Left lung (tissue), 10 donors: ENCODE data around the gene TBXAS1. TPM values are rescaled to one million over a fixed set of nuclear protein-coding genes. Genes with fewer than 3 reads are reported as not detected.

ENCODE experiments used
- ATAC-seq: fragments of 200-7000 bp; cut with Tn5 transposase; one replicate; pipeline ENCODE4 v1.9.1; 2020; ENCODE audit warnings: moderate library complexity
- DNase-seq, 4 donors: peaks; one replicate each; pipeline ENCODE4 v3.0.0-alpha.2; 2013 to 2020
- H3K27ac ChIP-seq, 2 donors: fragments of 200-600 bp; sonication (generic) in 1 of 2; one replicate each; pipeline versions ENCODE4 v1.5.0 to v1.8.0; 2020 to 2021
- H3K27me3 ChIP-seq, 2 donors: fragments of 200-600 bp; sonication (generic) in 1 of 2; one replicate each; pipeline versions ENCODE4 v1.5.0 to v1.8.0; 2020 to 2021
- H3K36me3 ChIP-seq, 2 donors: fragments of 200-600 bp; sonication (generic) in 1 of 2; one replicate each; pipeline versions ENCODE4 v1.5.0 to v1.8.0; 2020 to 2021
- H3K4me1 ChIP-seq, 2 donors: fragments of 200-600 bp; one replicate each; pipeline ENCODE4 v1.8.0; 2021
- H3K4me3 ChIP-seq, 2 donors: fragments of 200-600 bp; sonication (generic) in 1 of 2; one replicate each; pipeline versions ENCODE4 v1.5.0 to v1.8.0; 2020 to 2021; ENCODE audit warnings: mild to moderate bottlenecking in 1 of 2
- H3K9me3 ChIP-seq, 2 donors: fragments of 200-600 bp; sonication (generic) in 1 of 2; one replicate each; pipeline versions ENCODE4 v1.5.0 to v1.8.0; 2020 to 2021
- intact Hi-C, 2 donors: fragments of 100-400 bp; cut with DNase I; formaldehyde crosslinking; loops; one replicate each; pipeline versions ENCODE4 v1.11.2 to v1.14.2; 2022
- polyA plus RNA-seq, 6 donors: library from polyadenylated mRNA; unstranded; fragments of 120-200 nt; gene quantifications; one replicate each; pipeline ENCODE4 v1.2.1, GENCODE V29; 2013; ENCODE audit not compliant: insufficient read length in 6 of 6
- total RNA-seq, 2 donors: library from RNA; stranded (reverse); fragmentation: NEBNext Ultra II Directional; extraction: Animal tissue kit (Norgen Biotek cat#: 25700); gene quantifications; one replicate each; pipeline ENCODE4 v1.2.1, GENCODE V29; 2021
- TF ChIP-seq, protein P1 (sequence below), 2 donors: fragments of 200-600 bp; sonication (generic) in 1 of 2; IDR thresholded peaks; one replicate each; pipeline versions ENCODE4 v1.5.0 to v1.8.0; 2021; ENCODE audit warnings: antibody characterized with exemption in 2 of 2
- donor health status: DM: no; HTN: yes; CAD: no.
- donor health status: DM: no; HTN: no; CAD: no.

TBXAS1 gene
- total and polyA plus RNA-seq, 8 donors: 8.2 to 103 (median 9.6) TPM

DNA sequence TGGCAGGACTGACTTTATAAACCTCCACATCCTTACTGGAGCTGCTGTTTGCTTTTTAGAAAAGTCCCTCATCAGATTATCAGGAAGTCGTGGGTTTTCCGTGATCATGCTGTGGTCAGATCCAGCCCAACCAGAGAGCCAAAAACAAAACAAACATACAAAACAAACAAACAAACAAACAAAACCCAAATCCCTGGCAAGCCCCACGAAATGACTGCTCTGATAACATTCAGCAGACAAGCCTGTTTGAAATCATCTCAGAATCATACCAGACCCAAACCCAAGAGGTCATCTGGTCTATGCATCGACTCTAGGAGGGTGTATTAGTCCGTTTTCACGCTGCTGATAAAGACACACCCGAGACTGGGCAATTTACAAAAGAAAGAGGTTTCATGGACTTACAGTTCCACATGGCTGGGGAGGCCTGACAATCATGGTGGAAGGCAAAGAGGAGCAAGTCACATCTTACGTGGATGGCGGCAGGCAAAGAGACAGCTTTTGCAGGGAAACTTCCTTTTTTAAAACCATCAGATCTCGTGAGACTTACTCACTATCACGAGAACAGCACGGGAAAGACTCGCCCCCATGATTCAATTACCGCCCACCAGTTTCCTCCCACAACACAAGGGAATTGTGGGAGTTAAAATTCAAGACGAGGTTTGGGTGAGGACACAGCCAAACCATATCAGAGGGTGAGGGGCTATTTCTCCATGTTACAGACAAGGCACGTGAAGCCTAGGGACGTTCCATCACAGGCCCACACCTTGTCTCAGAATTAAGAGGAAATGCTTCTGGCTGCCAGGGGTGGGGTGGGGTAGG is 148.0 kb downstream of the TBXAS1 start:
- H3K4me1 ChIP-seq: peaks cover 0 to 10% of the 10 kb centered on the region in 2 donors
- ATAC-seq (no peak), DNase-seq (no peak)
- peaks cover 0 to 30% of the 10 kb centered on the region in 2 donors for H3K36me3 ChIP-seq
- TF ChIP-seq, protein P1, sequence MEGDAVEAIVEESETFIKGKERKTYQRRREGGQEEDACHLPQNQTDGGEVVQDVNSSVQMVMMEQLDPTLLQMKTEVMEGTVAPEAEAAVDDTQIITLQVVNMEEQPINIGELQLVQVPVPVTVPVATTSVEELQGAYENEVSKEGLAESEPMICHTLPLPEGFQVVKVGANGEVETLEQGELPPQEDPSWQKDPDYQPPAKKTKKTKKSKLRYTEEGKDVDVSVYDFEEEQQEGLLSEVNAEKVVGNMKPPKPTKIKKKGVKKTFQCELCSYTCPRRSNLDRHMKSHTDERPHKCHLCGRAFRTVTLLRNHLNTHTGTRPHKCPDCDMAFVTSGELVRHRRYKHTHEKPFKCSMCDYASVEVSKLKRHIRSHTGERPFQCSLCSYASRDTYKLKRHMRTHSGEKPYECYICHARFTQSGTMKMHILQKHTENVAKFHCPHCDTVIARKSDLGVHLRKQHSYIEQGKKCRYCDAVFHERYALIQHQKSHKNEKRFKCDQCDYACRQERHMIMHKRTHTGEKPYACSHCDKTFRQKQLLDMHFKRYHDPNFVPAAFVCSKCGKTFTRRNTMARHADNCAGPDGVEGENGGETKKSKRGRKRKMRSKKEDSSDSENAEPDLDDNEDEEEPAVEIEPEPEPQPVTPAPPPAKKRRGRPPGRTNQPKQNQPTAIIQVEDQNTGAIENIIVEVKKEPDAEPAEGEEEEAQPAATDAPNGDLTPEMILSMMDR (IDR thresholded peaks at IDR 0.05): no peak
- H3K27me3 ChIP-seq: no peaks in the 10 kb centered on the region
- H3K9me3 ChIP-seq: no peaks in the 10 kb centered on the region
- no peak overlapping the region for H3K27ac ChIP-seq
- no peak overlapping the region for H3K4me3 ChIP-seq
- intact Hi-C loops: no loop called here

DNA sequence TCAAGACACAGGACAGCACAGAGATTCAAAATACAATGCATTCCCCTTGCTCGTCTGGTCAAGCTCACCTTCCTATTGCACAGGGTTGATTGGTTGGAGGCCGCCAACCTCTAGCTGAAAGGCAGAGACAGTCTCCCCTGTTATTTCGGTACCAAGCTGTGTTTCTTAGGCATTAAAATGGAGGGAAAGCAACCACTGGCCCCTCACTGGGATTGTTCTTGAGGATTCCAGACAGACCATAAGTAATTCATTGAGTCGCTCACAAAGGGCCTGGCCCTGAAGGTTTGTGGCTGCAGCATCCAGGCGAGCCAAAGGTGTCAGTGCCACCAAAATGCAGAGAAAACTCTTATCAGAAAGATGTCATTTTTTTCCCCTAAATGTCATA is 152.4 kb downstream of the TBXAS1 start:
- DNase-seq (no peak), ATAC-seq (no peak)
- Histone ChIP-seq H3K36me3 (no peaks in the 10 kb centered on the region), H3K27ac (no peak overlapping the region), H3K4me1 (peaks cover 0 to 10% of the 10 kb centered on the region in 2 donors), H3K9me3 (no peaks in the 10 kb centered on the region), H3K27me3 (no peaks in the 10 kb centered on the region), H3K4me3 (no peak overlapping the region)
- intact Hi-C loops: no loop called here
- TF ChIP-seq, protein P1 (IDR thresholded peaks at IDR 0.05): no peak

DNA sequence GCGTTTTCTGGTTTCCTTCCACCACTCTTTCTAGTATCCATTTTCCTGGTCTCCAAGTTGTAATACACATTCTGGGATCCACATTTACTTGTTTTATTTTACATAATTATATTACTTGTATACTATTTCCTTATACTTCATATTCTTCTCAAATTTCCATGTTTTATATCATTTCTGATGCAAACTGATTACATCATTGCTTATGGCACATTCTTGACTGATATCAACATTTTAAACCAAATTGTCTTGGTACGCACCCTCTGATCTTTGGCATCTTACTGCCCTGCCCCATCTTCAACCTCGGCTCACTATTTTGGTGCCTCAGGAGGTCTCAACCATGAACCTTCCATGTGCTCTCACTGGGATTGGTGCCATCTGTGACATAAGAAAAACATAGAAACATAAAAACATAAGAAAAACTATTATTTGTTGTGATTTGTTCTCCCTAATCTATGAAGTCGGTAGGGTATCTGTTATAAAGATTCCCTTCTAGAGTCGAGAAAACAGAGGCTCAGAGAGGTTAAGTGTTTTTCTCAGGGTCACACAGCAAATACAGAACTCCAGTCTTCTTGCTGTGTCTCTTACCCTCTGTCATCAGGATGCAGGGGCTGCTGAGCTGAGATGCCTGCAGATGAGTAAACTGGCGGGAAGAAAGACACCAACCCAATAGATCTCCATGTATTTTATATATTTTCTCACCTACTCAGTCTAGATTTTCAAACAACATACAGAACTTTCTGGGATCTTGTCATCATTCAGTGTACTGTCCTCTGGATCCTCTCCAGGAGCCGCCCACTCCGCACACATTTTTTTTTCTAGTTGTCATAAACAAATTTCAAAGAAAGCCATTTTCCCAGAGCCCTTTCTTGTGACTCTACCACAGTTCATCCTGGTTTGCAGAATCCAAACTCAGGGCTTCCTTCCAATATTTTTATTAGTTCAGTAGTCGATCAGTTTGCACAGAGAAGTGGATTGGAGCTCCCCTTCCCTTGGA is 154.2 kb downstream of the TBXAS1 start:
- Histone ChIP-seq H3K9me3 (no peaks in the 10 kb centered on the region), H3K27me3 (no peaks in the 10 kb centered on the region), H3K36me3 (peaks cover 0 to 4% of the 10 kb centered on the region in 2 donors), H3K4me3 (no peak overlapping the region), H3K4me1 (peaks cover 0 to 10% of the 10 kb centered on the region in 2 donors), H3K27ac (no peak overlapping the region)
- ATAC-seq (no peak), DNase-seq (no peak)
- TF ChIP-seq, protein P1 (IDR thresholded peaks at IDR 0.05): no peak
- intact Hi-C loops: no loop called here

DNA sequence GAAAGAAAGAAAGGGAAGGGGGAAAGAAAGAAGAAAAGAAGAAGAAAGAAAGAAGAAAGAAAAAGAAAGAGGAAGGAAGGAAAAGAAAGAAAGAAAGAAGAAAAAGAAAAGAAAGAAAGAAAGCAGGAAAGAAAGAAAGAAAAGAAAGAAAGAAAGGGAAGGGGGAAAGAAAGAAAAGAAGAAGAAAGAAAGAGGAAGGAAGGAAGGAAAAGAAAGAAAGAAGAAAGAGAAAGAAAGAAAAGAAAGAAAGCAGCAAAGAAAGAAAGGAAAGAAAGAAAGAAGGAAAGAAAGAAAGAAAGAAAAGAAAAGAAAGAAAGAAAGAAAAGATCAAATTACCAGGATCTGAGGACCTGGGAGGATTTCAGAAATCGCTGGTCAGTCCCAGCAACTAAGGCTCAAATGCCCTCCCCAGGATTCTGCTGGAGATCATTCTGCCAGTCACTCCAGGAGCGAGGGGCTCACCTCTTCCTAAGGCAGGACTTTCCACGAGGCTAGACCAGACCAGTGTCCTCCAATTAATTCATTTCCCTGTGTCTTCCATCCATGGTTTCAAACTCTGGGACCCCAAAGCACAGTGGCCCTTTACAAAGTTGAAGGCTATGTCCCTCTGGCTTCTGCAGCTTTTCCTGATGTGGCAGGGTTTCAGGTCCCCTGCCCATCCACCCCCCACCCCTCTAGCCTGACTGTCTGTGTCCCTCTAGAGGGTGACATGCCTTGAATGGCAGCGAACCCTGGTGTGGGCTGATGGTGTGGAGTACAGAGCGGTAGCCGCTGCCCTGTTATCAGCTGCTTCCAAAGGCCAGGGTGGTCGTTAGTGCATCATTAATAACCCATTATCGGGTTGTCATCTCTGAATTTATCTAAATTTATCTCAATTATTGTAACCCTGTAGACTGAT is 155.8 kb downstream of the TBXAS1 start:
- peaks cover 0 to 9% of the 10 kb centered on the region in 2 donors for H3K4me1 ChIP-seq
- no peak overlapping the region for H3K4me3 ChIP-seq
- H3K9me3 ChIP-seq: no peaks in the 10 kb centered on the region
- intact Hi-C loops: no loop called here
- H3K27me3 ChIP-seq: no peaks in the 10 kb centered on the region
- no peak overlapping the region for H3K27ac ChIP-seq
- DNase-seq (no peak), ATAC-seq (no peak)
- TF ChIP-seq, protein P1 (IDR thresholded peaks at IDR 0.05): no peak
- H3K36me3 ChIP-seq: peaks cover 0 to 12% of the 10 kb centered on the region in 2 donors
